ENCODE data around the gene OR10H3. TPM values are rescaled to one million over a fixed set of nuclear protein-coding genes. Genes with fewer than 3 reads are reported as not detected.

OR10H3 gene
- total and polyA plus RNA-seq, 2 experiments from 2014 or later: not detected

- peaks cover 49% of the 10 kb centered on the region for H3K36me3 Mint-ChIP-seq (ENCODE audit: low read depth)
- no peak for ATAC-seq
- no peak overlapping the region for H2AFZ ChIP-seq
- H3K9me3 Mint-ChIP-seq: peaks cover 90% of the 10 kb centered on the region
- no peaks in the 10 kb centered on the region for H3K4me1 Mint-ChIP-seq
- no peaks in the 10 kb centered on the region for H3K4me1 ChIP-seq (ENCODE audit: insufficient read depth)
- no peak overlapping the region for H3K27ac ChIP-seq (ENCODE audit: low read depth)
- H3F3A ChIP-seq (replicated peaks; ENCODE audit: low read depth): no peaks in the 10 kb centered on the region
- peaks cover 11% of the 10 kb centered on the region for H3K27me3 Mint-ChIP-seq (ENCODE audit: insufficient read depth, low read depth, poor library complexity)
- DNase-seq (ENCODE audit: low spot score): no peak
- no peaks in the 10 kb centered on the region for H3K27me3 ChIP-seq (ENCODE audit: insufficient read depth)
- no peak overlapping the region for H3K4me3 Mint-ChIP-seq
- no peaks in the 10 kb centered on the region for H3K36me3 ChIP-seq (ENCODE audit: insufficient read depth)
- H3K27ac Mint-ChIP-seq: no peak overlapping the region
- TF ChIP-seq EZH2phosphoT487 (IDR thresholded peaks at IDR 0.05; ENCODE audit: unreplicated experiment) (no peak), CREB1 (CRISPR knock-in tag; IDR thresholded peaks at IDR 0.05; ENCODE audit: low read depth) (no peak), POLR2AphosphoS5 (IDR thresholded peaks at IDR 0.05; ENCODE audit: low read depth) (no peak)
- H4K20me1 ChIP-seq (replicated peaks; ENCODE audit: insufficient read depth): no peaks in the 10 kb centered on the region
- no peak overlapping the region for H3K4me2 ChIP-seq
- H3K9me2 ChIP-seq (ENCODE audit: insufficient read depth): no peaks in the 10 kb centered on the region
- no peaks in the 10 kb centered on the region for H3K79me2 ChIP-seq (replicated peaks; ENCODE audit: insufficient read depth)
- H3K4me3 ChIP-seq: no peak overlapping the region
Measured at GRCh38 chr19:15779756-15780476, 42.1 kb downstream of the OR10H3 start.

DNA sequence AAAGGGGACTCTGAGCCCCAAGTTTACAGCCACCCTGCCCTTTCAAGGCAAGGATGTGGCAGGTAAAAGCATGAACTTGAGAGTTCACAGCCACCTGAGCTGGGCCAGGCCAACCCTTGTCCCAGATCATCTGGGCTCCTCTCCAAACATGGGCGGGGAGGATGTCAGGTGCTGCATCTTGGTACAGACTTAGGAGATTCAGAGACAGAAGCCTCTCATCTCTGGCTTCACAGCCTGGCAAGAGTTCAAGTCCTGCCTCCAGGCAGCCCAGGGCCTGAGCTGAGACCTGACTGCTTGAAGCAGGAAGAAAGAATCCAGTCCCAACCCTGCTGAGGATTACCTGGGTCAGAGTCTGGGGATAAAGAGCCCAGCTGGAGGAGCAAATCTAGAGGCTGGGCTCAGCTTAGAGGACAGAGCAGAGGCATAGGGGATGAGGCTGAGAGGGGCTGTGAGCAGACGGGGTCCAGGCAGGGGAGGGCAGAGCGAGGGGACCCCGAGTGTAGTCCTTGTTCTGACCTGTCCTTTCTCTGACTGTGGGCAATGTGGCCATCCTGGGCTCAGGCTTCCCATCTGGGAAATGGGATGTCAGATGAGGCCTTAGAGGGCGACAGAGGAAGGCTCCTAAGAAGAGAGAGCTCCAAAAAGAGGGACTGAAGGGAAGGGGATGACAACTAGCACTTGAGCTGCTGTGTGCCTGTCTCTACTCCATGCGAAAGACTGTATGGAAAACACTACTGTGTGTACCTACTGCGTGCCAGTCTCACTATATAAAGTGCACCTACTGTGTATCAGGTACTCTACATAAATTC, 43.0 kb downstream of the OR10H3 start:
- peaks cover 6% of the 10 kb centered on the region for H3K27me3 Mint-ChIP-seq (ENCODE audit: insufficient read depth, low read depth, poor library complexity)
- no peaks in the 10 kb centered on the region for H3K79me2 ChIP-seq (replicated peaks; ENCODE audit: insufficient read depth)
- peaks cover 43% of the 10 kb centered on the region for H3K36me3 Mint-ChIP-seq (ENCODE audit: low read depth)
- no peak overlapping the region for H3K4me3 Mint-ChIP-seq
- H3K9me3 Mint-ChIP-seq: peaks cover 88% of the 10 kb centered on the region
- H3K4me1 ChIP-seq (ENCODE audit: insufficient read depth): no peaks in the 10 kb centered on the region
- H3F3A ChIP-seq (replicated peaks; ENCODE audit: low read depth): no peaks in the 10 kb centered on the region
- no peak overlapping the region for H2AFZ ChIP-seq
- no peaks in the 10 kb centered on the region for H3K4me1 Mint-ChIP-seq
- H3K27ac ChIP-seq (ENCODE audit: low read depth): no peak overlapping the region
- DNase-seq (ENCODE audit: low spot score): no peak
- no peaks in the 10 kb centered on the region for H3K9me2 ChIP-seq (ENCODE audit: insufficient read depth)
- no peak overlapping the region for H3K4me2 ChIP-seq
- H4K20me1 ChIP-seq (replicated peaks; ENCODE audit: insufficient read depth): no peaks in the 10 kb centered on the region
- no peaks in the 10 kb centered on the region for H3K36me3 ChIP-seq (ENCODE audit: insufficient read depth)
- H3K27me3 ChIP-seq (ENCODE audit: insufficient read depth): no peaks in the 10 kb centered on the region
- no peak overlapping the region for H3K4me3 ChIP-seq
- ATAC-seq: no peak
- H3K27ac Mint-ChIP-seq: no peak overlapping the region
- TF ChIP-seq STAT1 (IDR thresholded peaks at IDR 0.05; ENCODE audit: unreplicated experiment) (no peak), ZNF114 (CRISPR knock-in tag; IDR thresholded peaks at IDR 0.05) (no peak), NANOG (IDR thresholded peaks at IDR 0.05; ENCODE audit: borderline replicate concordance) (no peak), EZH2phosphoT487 (IDR thresholded peaks at IDR 0.05; ENCODE audit: unreplicated experiment) (no peak), POLR2AphosphoS5 (IDR thresholded peaks at IDR 0.05; ENCODE audit: low read depth) (no peak), CREB1 (CRISPR knock-in tag; IDR thresholded peaks at IDR 0.05; ENCODE audit: low read depth) (no peak), EZH2 (IDR thresholded peaks at IDR 0.05; ENCODE audit: low read depth, unreplicated experiment) (no peak), ZNF331 (CRISPR knock-in tag; IDR thresholded peaks at IDR 0.05; ENCODE audit: low read depth) (no peak), JUNB (IDR thresholded peaks at IDR 0.05; ENCODE audit: unreplicated experiment) (no peak)
- TF ChIP-seq, protein P1, sequence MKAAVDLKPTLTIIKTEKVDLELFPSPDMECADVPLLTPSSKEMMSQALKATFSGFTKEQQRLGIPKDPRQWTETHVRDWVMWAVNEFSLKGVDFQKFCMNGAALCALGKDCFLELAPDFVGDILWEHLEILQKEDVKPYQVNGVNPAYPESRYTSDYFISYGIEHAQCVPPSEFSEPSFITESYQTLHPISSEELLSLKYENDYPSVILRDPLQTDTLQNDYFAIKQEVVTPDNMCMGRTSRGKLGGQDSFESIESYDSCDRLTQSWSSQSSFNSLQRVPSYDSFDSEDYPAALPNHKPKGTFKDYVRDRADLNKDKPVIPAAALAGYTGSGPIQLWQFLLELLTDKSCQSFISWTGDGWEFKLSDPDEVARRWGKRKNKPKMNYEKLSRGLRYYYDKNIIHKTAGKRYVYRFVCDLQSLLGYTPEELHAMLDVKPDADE (IDR thresholded peaks at IDR 0.05): no peak
- TF ChIP-seq, protein P2, sequence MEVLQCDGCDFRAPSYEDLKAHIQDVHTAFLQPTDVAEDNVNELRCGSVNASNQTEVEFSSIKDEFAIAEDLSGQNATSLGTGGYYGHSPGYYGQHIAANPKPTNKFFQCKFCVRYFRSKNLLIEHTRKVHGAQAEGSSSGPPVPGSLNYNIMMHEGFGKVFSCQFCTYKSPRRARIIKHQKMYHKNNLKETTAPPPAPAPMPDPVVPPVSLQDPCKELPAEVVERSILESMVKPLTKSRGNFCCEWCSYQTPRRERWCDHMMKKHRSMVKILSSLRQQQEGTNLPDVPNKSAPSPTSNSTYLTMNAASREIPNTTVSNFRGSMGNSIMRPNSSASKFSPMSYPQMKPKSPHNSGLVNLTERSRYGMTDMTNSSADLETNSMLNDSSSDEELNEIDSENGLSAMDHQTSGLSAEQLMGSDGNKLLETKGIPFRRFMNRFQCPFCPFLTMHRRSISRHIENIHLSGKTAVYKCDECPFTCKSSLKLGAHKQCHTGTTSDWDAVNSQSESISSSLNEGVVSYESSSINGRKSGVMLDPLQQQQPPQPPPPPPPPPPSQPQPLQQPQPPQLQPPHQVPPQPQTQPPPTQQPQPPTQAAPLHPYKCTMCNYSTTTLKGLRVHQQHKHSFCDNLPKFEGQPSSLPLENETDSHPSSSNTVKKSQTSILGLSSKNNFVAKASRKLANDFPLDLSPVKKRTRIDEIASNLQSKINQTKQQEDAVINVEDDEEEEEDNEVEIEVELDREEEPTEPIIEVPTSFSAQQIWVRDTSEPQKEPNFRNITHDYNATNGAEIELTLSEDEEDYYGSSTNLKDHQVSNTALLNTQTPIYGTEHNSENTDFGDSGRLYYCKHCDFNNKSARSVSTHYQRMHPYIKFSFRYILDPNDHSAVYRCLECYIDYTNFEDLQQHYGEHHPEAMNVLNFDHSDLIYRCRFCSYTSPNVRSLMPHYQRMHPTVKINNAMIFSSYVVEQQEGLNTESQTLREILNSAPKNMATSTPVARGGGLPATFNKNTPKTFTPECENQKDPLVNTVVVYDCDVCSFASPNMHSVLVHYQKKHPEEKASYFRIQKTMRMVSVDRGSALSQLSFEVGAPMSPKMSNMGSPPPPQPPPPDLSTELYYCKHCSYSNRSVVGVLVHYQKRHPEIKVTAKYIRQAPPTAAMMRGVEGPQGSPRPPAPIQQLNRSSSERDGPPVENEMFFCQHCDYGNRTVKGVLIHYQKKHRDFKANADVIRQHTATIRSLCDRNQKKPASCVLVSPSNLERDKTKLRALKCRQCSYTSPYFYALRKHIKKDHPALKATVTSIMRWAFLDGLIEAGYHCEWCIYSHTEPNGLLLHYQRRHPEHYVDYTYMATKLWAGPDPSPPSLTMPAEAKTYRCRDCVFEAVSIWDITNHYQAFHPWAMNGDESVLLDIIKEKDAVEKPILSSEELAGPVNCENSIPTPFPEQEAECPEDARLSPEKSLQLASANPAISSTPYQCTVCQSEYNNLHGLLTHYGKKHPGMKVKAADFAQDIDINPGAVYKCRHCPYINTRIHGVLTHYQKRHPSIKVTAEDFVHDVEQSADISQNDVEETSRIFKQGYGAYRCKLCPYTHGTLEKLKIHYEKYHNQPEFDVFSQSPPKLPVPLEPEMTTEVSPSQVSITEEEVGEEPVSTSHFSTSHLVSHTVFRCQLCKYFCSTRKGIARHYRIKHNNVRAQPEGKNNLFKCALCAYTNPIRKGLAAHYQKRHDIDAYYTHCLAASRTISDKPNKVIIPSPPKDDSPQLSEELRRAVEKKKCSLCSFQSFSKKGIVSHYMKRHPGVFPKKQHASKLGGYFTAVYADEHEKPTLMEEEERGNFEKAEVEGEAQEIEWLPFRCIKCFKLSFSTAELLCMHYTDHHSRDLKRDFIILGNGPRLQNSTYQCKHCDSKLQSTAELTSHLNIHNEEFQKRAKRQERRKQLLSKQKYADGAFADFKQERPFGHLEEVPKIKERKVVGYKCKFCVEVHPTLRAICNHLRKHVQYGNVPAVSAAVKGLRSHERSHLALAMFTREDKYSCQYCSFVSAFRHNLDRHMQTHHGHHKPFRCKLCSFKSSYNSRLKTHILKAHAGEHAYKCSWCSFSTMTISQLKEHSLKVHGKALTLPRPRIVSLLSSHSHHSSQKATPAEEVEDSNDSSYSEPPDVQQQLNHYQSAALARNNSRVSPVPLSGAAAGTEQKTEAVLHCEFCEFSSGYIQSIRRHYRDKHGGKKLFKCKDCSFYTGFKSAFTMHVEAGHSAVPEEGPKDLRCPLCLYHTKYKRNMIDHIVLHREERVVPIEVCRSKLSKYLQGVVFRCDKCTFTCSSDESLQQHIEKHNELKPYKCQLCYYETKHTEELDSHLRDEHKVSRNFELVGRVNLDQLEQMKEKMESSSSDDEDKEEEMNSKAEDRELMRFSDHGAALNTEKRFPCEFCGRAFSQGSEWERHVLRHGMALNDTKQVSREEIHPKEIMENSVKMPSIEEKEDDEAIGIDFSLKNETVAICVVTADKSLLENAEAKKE (CRISPR knock-in tag; IDR thresholded peaks at IDR 0.05): no peak

Data from GM23338 (cell line).